Hindlimb muscle (tissue), 1 donor: Measurements from ENCODE around the gene FXN. TPM values are rescaled to one million over a fixed set of nuclear protein-coding genes. Genes with fewer than 3 reads are reported as not detected.
"Not testable (repeated sequence)": the region's sequence is repeated elsewhere in the genome, so short reads cannot be mapped to it uniquely, and the experiment has no call there.

Experiments used
- DNase-seq: peaks from one replicate; pipeline ENCODE4 v3.0.0-alpha.2; 2013
- polyA plus RNA-seq: library from polyadenylated mRNA; unstranded; fragments of 120-200 nt; gene quantifications from one replicate; pipeline ENCODE4 v1.2.1, GENCODE V29; 2013; ENCODE audit not compliant: insufficient read length

The FXN gene
- polyA plus RNA-seq: 12.9 TPM

- DNase-seq: peak; percentile 91
Measured at GRCh38 chr9:69035438-69036308, at the start of gene FXN. Gene FXN, plus strand, starts transcription at chr9:69035752. Its CDS starts 31 bp downstream, at chr9:69035783.

GRCh38 chr9:68986949-68987348, 48.6 kb upstream of the FXN start:
- DNase-seq: not testable (repeated sequence)

- no peak for DNase-seq
Measured at GRCh38 chr9:68991457-68991856, 44.1 kb upstream of the FXN start.

GRCh38 chr9:68995776-68996175, 39.8 kb upstream of the FXN start:
- DNase-seq: no peak

- DNase-seq: no peak
Measured at GRCh38 chr9:68996462-68996861, 39.1 kb upstream of the FXN start.

GRCh38 chr9:68997666-68998065, 37.9 kb upstream of the FXN start:
- no peak for DNase-seq

- DNase-seq: no peak
Measured at GRCh38 chr9:68998385-68998784, 37.2 kb upstream of the FXN start.

GRCh38 chr9:68998812-68999211, 36.7 kb upstream of the FXN start:
- no peak for DNase-seq

GRCh38 chr9:68999393-69000105, 36.0 kb upstream of the FXN start:
- peak; percentile 50 for DNase-seq

- DNase-seq: no peak
Measured at GRCh38 chr9:69001921-69002320, 33.6 kb upstream of the FXN start.

GRCh38 chr9:69003051-69003450, 32.5 kb upstream of the FXN start:
- no peak for DNase-seq

GRCh38 chr9:69004836-69005235, 30.7 kb upstream of the FXN start:
- DNase-seq: no peak

- no peak for DNase-seq
Measured at GRCh38 chr9:69009708-69010107, 25.8 kb upstream of the FXN start.

- DNase-seq: no peak
Measured at GRCh38 chr9:69012696-69013381, 22.7 kb upstream of the FXN start.

GRCh38 chr9:69013382-69013727, 22.2 kb upstream of the FXN start:
- no peak for DNase-seq

- no peak for DNase-seq
Measured at GRCh38 chr9:69014013-69014412, 21.5 kb upstream of the FXN start, which contains the start of gene PRKACG. Gene PRKACG, minus strand, starts transcription at chr9:69014113. Its CDS starts 21 bp downstream, at chr9:69014092.

- no peak for DNase-seq
Measured at GRCh38 chr9:69016191-69017096, 19.1 kb upstream of the FXN start.

GRCh38 chr9:69018737-69019136, 16.8 kb upstream of the FXN start:
- no peak for DNase-seq

GRCh38 chr9:69019808-69020207, 15.7 kb upstream of the FXN start:
- DNase-seq: no peak

- DNase-seq: no peak
Measured at GRCh38 chr9:69020301-69021145, 15.0 kb upstream of the FXN start.

- DNase-seq: no peak
Measured at GRCh38 chr9:69023650-69024049, 11.9 kb upstream of the FXN start.
